Activated CD4-positive, alpha-beta T cell treated with anti-CD3 and anti-CD28 coated beads, Interleukin-2, amount 50 U/mL, for 16 hours (primary cell): ENCODE measurements around the gene NOL8.

ENCODE experiments used
- DNase-seq: peaks from one replicate; pipeline ENCODE4 v3.0.0-alpha.2; 2020

Gene NOL8

DNA sequence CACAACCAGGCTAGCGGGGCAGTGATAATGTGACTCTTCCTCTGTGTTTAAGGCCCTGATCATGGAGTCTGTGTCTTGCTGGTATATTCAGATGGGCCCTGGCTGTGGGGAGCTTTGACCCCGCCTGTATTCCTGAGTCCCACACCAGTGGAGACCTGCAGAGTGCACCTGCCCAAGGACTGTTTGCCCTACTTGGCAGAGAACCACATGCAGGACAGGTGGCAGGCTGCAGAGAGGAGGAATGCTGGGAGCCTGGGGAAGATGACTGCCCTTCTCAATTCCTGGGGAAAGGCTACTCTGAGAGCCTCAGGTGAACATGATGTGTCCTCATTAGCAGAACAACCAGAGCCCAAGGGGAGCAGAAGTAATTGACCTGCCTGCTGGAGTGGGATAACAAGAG, 67.8 kb downstream of the NOL8 start:
- DNase-seq = no peak

DNA sequence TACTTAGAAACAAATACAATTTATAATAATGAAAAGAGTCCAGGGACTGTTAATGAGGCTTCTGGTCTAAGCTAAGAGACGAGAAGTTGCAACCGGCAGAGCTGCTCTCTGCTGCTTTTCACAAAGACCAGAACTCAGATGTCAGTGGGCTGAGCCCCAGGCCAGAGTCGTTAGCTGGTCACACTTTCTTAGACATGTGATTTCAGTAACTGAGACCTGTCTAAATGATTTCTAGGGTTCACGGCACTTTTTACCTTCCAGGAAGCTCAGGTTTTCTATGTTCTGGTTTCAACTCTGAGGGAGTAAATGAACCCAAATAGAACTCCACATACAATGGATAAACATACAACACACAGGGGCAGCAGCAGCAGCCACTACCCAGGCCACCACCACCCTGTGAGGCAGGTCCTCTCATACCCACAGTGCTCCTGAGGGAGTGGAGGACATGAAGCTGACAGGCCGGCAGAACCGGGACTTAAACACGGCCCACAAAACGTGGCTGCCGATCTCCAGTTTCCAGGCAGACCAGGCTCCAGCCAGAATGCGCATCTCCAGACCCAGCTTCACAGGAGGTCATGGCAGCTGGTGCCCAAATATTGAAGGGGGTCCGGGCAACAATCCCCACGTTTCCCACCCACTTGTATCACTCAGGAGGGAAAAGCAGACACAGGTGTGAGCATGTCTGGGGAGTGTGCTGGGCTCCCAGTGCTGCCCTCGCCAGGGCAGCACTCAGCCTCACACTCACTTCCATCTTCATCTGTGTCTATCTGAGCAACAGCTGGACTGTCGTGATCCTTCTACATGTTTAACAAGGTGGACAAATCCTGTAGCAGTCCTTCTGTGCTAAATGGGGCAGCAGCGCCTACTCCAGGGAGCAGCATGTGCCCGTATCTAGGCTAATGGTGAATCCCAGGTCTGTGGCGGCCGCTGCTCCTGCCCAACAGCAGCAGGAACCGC, 70.5 kb downstream of the NOL8 start:
- no peak for DNase-seq

DNA sequence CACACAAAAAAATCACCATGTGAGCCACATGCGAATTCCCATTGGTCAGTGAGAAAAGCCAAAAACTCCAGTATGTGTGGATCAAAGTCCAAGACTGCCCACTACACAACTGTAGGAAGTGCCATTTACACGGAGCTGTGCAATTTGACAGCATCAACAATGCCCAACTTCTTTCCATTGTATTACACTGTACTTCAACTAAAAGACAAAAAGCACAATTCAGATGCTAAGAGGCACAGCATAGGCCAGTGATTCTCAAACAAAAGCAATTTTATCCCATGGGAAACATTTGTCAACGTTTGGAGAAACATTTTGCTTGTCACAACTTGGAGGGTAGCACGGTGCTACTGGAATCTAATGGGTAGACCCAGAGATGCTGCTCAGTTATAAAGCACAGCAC, 71.5 kb downstream of the NOL8 start:
- DNase-seq = no peak

DNA sequence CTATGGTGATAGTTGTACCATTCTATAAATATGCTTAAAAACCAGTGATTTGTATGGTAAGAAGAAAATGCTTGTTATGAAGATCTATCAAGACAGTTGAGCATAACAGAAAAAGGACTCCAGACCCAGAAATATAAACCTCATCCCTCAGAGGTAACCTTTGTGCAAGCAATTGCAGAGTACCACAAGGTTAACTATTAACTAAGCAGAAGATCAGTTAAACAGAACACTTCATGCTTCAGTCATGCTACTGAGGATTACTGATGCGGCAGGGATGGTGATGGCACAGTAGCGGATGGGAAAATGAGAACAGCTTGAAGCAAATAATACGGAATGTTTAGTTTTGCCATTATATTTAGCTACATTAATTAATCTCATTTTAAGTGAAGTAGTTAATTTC, 77.2 kb downstream of the NOL8 start:
- DNase-seq = no peak
